T-cell (primary cell): ENCODE results near the gene SLC2A14. TPM values are rescaled to one million over a fixed set of nuclear protein-coding genes. Genes with fewer than 3 reads are reported as not detected.
"Not testable (repeated sequence)": the region's sequence is repeated elsewhere in the genome, so short reads cannot be mapped to it uniquely, and the experiment has no call there.

Experiments
- ATAC-seq, 4 experiments: fragments of 200-7000 bp in 3 of 4; fragments of 150-1000 bp in 1 of 4; cut with Tn5 transposase; replicated peaks in 1 of 4; 1 replicate in 3 of 4; 2 replicates in 1 of 4; pipeline ENCODE4 v1.10.0; 2021; ENCODE audit warnings: moderate library complexity in 3 of 4, mild to moderate bottlenecking in 2 of 4, moderate number of reproducible peaks in 1 of 4
- CTCF ChIA-PET, 2 donors: fragments of 300-600 bp; sonication (Branson Sonifier 250); formaldehyde crosslinking; loops; one replicate each; lab custom pipeline; 2022; ENCODE audit warnings: antibody characterized with exemption in 2 of 2; lab: Charles Lee
- POLR2A ChIA-PET, 2 donors: fragments of 300-600 bp; sonication (Branson Sonifier 250); formaldehyde crosslinking; loops; one replicate each; lab custom pipeline; 2022; ENCODE audit warnings: antibody characterized with exemption in 2 of 2; lab: Charles Lee
- DNase-seq, 35 experiments: peaks; one replicate each; pipeline versions ENCODE4 v3.0.0 to v3.0.0-alpha.2; 2013 to 2023
- H3K27ac ChIP-seq: one replicate; pipeline ENCODE4 v1.5.1; 2013; ENCODE audit warnings: low read length
- H3K27me3 ChIP-seq, 2 experiments: replicated peaks in 1 of 2; 1 replicate in 1 of 2; 2 replicates in 1 of 2; pipeline versions ENCODE4 v1.6.1 to v1.7.0; 2013; ENCODE audit warnings: low read length in 1 of 2, mixed read lengths in 1 of 2; ENCODE audit not compliant: control insufficient read depth in 2 of 2, insufficient read depth in 2 of 2; ENCODE audit errors: extremely low read depth in 1 of 2
- H3K36me3 ChIP-seq, 2 donors: 1 replicate in 1 of 2; 2 replicates in 1 of 2; pipeline versions ENCODE4 v1.6.1 to v1.7.0; 2013; ENCODE audit warnings: low read length in 1 of 2; ENCODE audit not compliant: control insufficient read depth in 2 of 2, insufficient read depth in 1 of 2; ENCODE audit errors: extremely low read depth in 1 of 2
- H3K4me1 ChIP-seq, 2 experiments: 1 replicate in 1 of 2; 2 replicates in 1 of 2; pipeline versions ENCODE4 v1.6.1 to v1.7.0; 2013; ENCODE audit warnings: low read length in 2 of 2, mixed read lengths in 1 of 2; ENCODE audit not compliant: insufficient read depth in 2 of 2, control insufficient read depth in 1 of 2; ENCODE audit errors: extremely low read depth in 1 of 2
- H3K4me3 ChIP-seq, 2 donors: 1 replicate in 1 of 2; 2 replicates in 1 of 2; pipeline versions ENCODE4 v1.5.1 to v1.7.0; 2013; ENCODE audit warnings: mild to moderate bottlenecking in 2 of 2, low read length in 1 of 2, moderate library complexity in 1 of 2; ENCODE audit not compliant: control insufficient read depth in 1 of 2; ENCODE audit errors: extremely low read depth in 1 of 2
- H3K9me3 ChIP-seq: 2 replicates; pipeline ENCODE4 v1.7.0; 2013
- H3K27ac Mint-ChIP-seq, 2 donors: one replicate each; pipeline ENCODE4 v1.8.0; 2020 to 2021; ENCODE audit warnings: mild to moderate bottlenecking in 2 of 2, mixed read lengths in 2 of 2
- H3K27me3 Mint-ChIP-seq, 2 donors: one replicate each; pipeline ENCODE4 v1.8.0; 2021 to 2022; ENCODE audit warnings: mixed read lengths in 2 of 2
- H3K36me3 Mint-ChIP-seq: one replicate; pipeline ENCODE4 v1.8.0; 2021; ENCODE audit warnings: mixed read lengths
- H3K4me1 Mint-ChIP-seq, 3 donors: one replicate each; pipeline ENCODE4 v1.8.0; 2020 to 2022; ENCODE audit warnings: mixed read lengths in 3 of 3, mild to moderate bottlenecking in 1 of 3
- H3K4me3 Mint-ChIP-seq, 3 donors: one replicate each; pipeline ENCODE4 v1.8.0; 2020 to 2022; ENCODE audit warnings: mild to moderate bottlenecking in 3 of 3, mixed read lengths in 3 of 3, moderate library complexity in 3 of 3
- H3K9me3 Mint-ChIP-seq, 3 donors: one replicate each; pipeline ENCODE4 v1.8.0; 2020 to 2022; ENCODE audit warnings: mixed read lengths in 3 of 3
- WGBS: methylation state at CpG from one replicate; pipeline ENCODE4 v1.1.5; 2013; ENCODE audit warnings: missing lambda C conversion rate; ENCODE audit not compliant: insufficient coverage; 5-methylcytosine and 5-hydroxymethylcytosine counted together
- total RNA-seq, 35 experiments: library from RNA in 6 of 35; stranded (reverse) in 6 of 35; fragments of 120-200 nt in 1 of 35; gene quantifications; one replicate each; pipeline versions ENCODE4 v1.2.1 to v1.2.4 and lab custom pipeline; 2013 to 2026

The SLC2A14 gene
- total RNA-seq (1 to 10 TPM in 1 of 5 donors, under 1 TPM in 4; 0.10 to 2.5 (median 0.21) TPM), total RNA-seq (lab: John Stamatoyannopoulos, UW) (0 to 15.7 (median 0.22) reads per million in 29 experiments)
- 0.09 TPM for total RNA-seq (2013)

DNA sequence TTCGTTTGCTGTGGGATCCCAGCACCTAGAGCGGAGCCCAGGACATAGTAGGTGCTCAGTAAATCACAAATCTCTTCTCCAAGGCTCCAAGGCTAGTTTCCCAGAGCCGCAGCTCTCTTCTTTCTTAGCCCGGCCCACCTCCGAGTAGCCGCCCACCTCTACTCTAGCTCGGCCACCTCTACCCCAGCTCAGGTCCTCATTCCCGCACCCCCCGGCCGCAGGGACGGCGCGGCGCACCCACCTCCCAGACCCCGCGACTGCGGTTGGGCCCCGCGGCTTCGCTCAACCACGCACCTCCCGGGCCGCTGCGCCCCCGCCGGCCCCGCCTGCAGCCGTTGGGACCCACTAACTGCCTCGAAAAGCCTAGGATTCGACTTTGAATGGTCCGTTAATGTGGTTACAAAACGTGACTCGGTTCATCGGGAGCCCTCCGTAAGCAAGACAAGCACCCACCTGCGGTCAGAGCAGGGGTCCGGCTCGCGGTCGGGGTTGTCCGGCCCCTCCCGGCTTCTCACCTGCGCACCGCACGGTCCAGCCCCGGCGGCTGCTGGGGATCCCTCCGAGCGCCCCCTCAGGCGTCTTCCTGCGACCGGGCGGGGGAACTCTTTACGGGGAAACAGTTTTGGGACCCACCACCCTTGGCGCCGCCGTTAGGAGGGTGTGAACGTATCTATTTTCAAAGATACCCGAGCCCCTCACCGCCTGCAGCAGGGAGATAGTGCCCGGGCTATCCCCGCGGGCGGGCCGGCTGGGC is at the start of gene SLC2A14:
SLC2A14 (minus strand) TSS at position 350 of the 754 bp plus-strand sequence. CDS start 3,035 bp downstream, outside the sequence.
- CTCF ChIA-PET = no interaction called here
- POLR2A ChIA-PET = no interaction called here
- peak within 1 kb of the TSS in 1 of 3 donors; percentile 46 for H3K4me3 Mint-ChIP-seq

GRCh38 chr12:7921181-7921580 is 48.5 kb upstream of the SLC2A14 start:
- peaks cover 9 to 86% of the 10 kb centered on the region in 2 donors for H3K36me3 ChIP-seq

More for the DNA sequence above, at the start of gene SLC2A14:
- H3K9me3 ChIP-seq = no peaks in the 10 kb centered on the region
- 22% methylated on average over 65 of the region's 65 CpGs for WGBS
- Mint-ChIP-seq H3K4me1 (peaks cover 0 to 7% (median 6%) of the 10 kb centered on the region in 3 donors), H3K9me3 (no peaks in the 10 kb centered on the region), H3K27ac (no peak within 1 kb of the TSS), H3K36me3 (no peaks in the 10 kb centered on the region), H3K27me3 (peaks cover 19 to 30% of the 10 kb centered on the region in 2 donors)
- H3K27me3 ChIP-seq = peaks cover 4 to 23% of the 10 kb centered on the region in 2 experiments
- ATAC-seq = no peak
- no peak for DNase-seq
- peak within 1 kb of the TSS in 1 of 2 donors; percentile 36 for H3K4me3 ChIP-seq
- H3K36me3 ChIP-seq = no peaks in the 10 kb centered on the region
- H3K27ac ChIP-seq = no peak within 1 kb of the TSS
- H3K4me1 ChIP-seq = peaks cover 0 to 8% of the 10 kb centered on the region in 2 experiments

DNA sequence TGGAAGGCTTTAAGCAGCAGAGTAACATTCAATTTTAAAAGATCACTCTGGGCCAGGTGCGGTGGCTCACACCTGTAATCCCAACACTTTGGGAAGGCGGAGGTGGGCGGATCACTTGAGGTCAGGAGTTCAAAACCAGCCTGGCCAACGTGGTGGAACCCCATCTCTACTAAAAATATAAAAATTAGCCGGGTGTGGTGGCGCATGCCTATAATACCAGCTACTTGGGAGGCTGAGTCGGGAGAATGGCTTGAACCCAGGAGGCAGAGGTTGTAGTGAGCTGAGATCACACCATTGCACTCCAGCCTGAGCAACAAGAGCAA is 45.5 kb upstream of the SLC2A14 start:
- ATAC-seq, DNase-seq, H3K27ac Mint-ChIP-seq, H3K27ac ChIP-seq, H3K27me3 Mint-ChIP-seq, H3K27me3 ChIP-seq, H3K4me3 ChIP-seq, H3K9me3 Mint-ChIP-seq, H3K9me3 ChIP-seq: not testable (repeated sequence)
- Histone ChIP-seq H3K36me3 (peaks cover 5 to 62% of the 10 kb centered on the region in 2 donors), H3K4me1 (peaks cover 0 to 43% of the 10 kb centered on the region in 2 experiments)
- Mint-ChIP-seq H3K4me3 (peak overlapping the region in 1 of 3 donors; percentile 17), H3K4me1 (peaks cover 42 to 49% (median 47%) of the 10 kb centered on the region in 3 donors), H3K36me3 (peaks cover 43% of the 10 kb centered on the region)
- POLR2A ChIA-PET = interaction anchor here (0.5 to 1.8 kb wide), 12 partner anchors 9 to 1843 kb away, joined by 3 to 38 read pairs (median 6); partner anchors contain the start of genes CD69 (in 1 of the 2), SLC2A3 (in 1 of the 2) and TNFRSF1A (in 1 of the 2)
- CTCF ChIA-PET = interaction anchor here (0.7 to 1.3 kb wide), 5 partner anchors 14 to 170 kb away, joined by 3 to 7 read pairs (median 4); partner anchors contain the start of gene SLC2A3 (in 1 of the 2)
- no CpG with 5 or more reads among the region's 7 CpGs for WGBS

More at GRCh38 chr12:7921181-7921580, 48.5 kb upstream of the SLC2A14 start:
- H3K36me3 Mint-ChIP-seq = peaks cover 63% of the 10 kb centered on the region
- DNase-seq, H3K4me3 ChIP-seq, H3K27ac ChIP-seq, H3K9me3 Mint-ChIP-seq, H3K9me3 ChIP-seq, H3K27me3 Mint-ChIP-seq, H3K27me3 ChIP-seq, ATAC-seq: not testable (repeated sequence)
- H3K4me3 Mint-ChIP-seq = peak overlapping the region in 1 of 3 donors; percentile 42
- ChIA-PET POLR2A (interaction anchor here (0.6 to 1.4 kb wide), 7 partner anchors 12 to 1169 kb away, joined by 3 to 18 read pairs (median 4); partner anchors contain the start of gene SLC2A3 (in 1 of the 2)), CTCF (interaction anchor here (0.7 to 1.4 kb wide), 2 partner anchors 40 to 123 kb away, joined by 3 read pairs; no protein-coding TSS in a partner anchor)
- WGBS = 83% methylated on average over 2 of the region's 12 CpGs
- peaks cover 53 to 61% (median 57%) of the 10 kb centered on the region in 3 donors for H3K4me1 Mint-ChIP-seq
- H3K27ac Mint-ChIP-seq = peak overlapping the region; percentile 22 to 43
- peaks cover 0 to 48% of the 10 kb centered on the region in 2 experiments for H3K4me1 ChIP-seq

- peaks cover 41% of the 10 kb centered on the region for H3K36me3 Mint-ChIP-seq
- no peak overlapping the region for H3K27ac Mint-ChIP-seq
- ATAC-seq (no peak), DNase-seq (no peak)
- Histone ChIP-seq H3K27me3 (no peaks in the 10 kb centered on the region), H3K27ac (no peak overlapping the region), H3K36me3 (peaks cover 3 to 56% of the 10 kb centered on the region in 2 donors), H3K9me3 (no peaks in the 10 kb centered on the region), H3K4me3 (no peak overlapping the region), H3K4me1 (peaks cover 0 to 37% of the 10 kb centered on the region in 2 experiments)
- H3K4me3 Mint-ChIP-seq = peak overlapping the region in 1 of 3 donors; percentile 36
- 94% methylated on average over 5 of the region's 19 CpGs for WGBS
- POLR2A ChIA-PET = interaction anchor here (0.6 to 1.8 kb wide), 9 partner anchors 9 to 1576 kb away, joined by 3 to 38 read pairs (median 4); partner anchors contain the start of genes SLC2A3 (in 1 of the 2) and TNFRSF1A (in 1 of the 2)
- CTCF ChIA-PET = interaction anchor here (0.6 to 1.3 kb wide), 4 partner anchors 18 to 160 kb away, joined by 3 to 7 read pairs (median 4); partner anchors contain the start of gene SLC2A3 (in 1 of the 2)
- peaks cover 40 to 45% (median 42%) of the 10 kb centered on the region in 3 donors for H3K4me1 Mint-ChIP-seq
- H3K27me3 Mint-ChIP-seq = no peaks in the 10 kb centered on the region
- no peaks in the 10 kb centered on the region for H3K9me3 Mint-ChIP-seq
Observed at GRCh38 chr12:7917392-7918267, 44.9 kb upstream of the SLC2A14 start.

- ChIA-PET POLR2A (interaction anchor here in 1 of 2 donors (0.6 kb wide), 1 partner anchor 211 kb away, joined by 3 read pairs; no protein-coding TSS in a partner anchor), CTCF (no interaction called here)
- peaks cover 3 to 49% of the 10 kb centered on the region in 2 donors for H3K36me3 ChIP-seq
- 60% methylated on average over 1 of the region's 1 CpG for WGBS
- H3K27ac Mint-ChIP-seq = no peak overlapping the region
- DNase-seq = no peak
- H3K4me1 Mint-ChIP-seq = peaks cover 36 to 42% (median 37%) of the 10 kb centered on the region in 3 donors
- H3K4me1 ChIP-seq = peaks cover 0 to 30% of the 10 kb centered on the region in 2 experiments
- peak overlapping the region in 1 of 3 donors; percentile 36 for H3K4me3 Mint-ChIP-seq
- peak in 1 of 4 experiments; percentile 15 for ATAC-seq
- H3K27me3 ChIP-seq = no peaks in the 10 kb centered on the region
- no peak overlapping the region for H3K27ac ChIP-seq
- H3K4me3 ChIP-seq = no peak overlapping the region
- no peaks in the 10 kb centered on the region for H3K9me3 Mint-ChIP-seq
- peaks cover 36% of the 10 kb centered on the region for H3K36me3 Mint-ChIP-seq
- no peaks in the 10 kb centered on the region for H3K9me3 ChIP-seq
- H3K27me3 Mint-ChIP-seq = no peaks in the 10 kb centered on the region
Observed at GRCh38 chr12:7916936-7917335, 44.2 kb upstream of the SLC2A14 start.
